ENCODE data around the gene CLIC4.
A peak's percentile ranks its signal among the peaks of the same experiment; 100 is the strongest.

CLIC4 gene

DNA sequence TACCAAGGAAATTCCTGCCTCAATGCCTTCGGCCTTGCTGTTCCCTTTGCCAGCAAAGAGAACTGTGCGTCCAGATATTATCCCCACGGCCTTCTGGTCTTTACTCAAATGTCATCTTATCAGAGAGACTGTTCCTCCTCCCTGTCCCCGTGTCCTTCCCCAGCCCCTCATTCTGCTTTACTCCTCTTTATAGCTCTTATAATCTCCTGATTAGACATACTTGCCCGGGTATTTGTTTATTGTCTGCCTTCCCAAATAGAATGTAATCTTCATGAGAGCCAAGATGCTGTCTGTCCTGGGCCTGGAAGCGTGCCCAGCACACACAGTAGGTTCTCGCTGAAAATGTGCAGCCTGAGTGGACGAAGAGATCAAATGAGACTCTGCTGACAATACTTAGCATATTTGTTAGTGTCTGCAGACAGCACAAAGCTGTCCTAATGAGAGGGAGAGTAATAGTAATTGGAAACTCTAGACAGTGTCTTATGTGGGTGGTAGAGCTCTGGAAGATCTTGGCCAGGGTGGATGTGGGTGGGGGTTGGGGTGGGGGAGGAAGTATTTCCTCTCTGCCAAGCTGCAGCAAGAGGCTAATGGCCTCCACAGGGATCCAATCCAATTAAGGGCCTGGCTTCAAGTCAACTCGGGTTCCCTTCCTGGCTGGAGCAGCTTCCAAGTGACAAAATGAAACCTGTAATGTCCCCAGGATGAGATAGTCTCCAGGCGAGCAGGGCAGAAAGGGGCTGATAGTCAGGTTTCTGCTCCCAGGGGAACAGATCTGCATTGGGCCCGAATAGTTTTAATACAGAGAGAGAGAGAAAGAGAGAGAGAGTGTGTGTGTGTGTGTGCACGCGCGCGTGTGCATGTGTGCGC lies 9.5 kb upstream of the CLIC4 start:
- ChIA-PET POLR2A (no interaction called here), CTCF (interaction anchor here (0.6 to 1.0 kb wide), 2 partner anchors 9 to 38 kb away, joined by 3 read pairs; partner anchors contain the start of gene CLIC4)
- no peaks in the 10 kb centered on the region for H3K36me3 ChIP-seq (ENCODE audit: control insufficient read depth in 4 of 4, insufficient read depth in 4 of 4, low read length in 3 of 4)
- H3K4me3 ChIP-seq (ENCODE audit: control insufficient read depth in 1 of 7, extremely low read depth in 1 of 7, insufficient read depth in 4 of 7, low read depth in 2 of 7, low read length in 6 of 7): no peak overlapping the region
- 88% methylated on average over 14 of the region's 16 CpGs for WGBS (ENCODE audit: insufficient coverage)
- peaks cover 0 to 33% (median 6%) of the 10 kb centered on the region in 4 experiments for H3K4me1 ChIP-seq (ENCODE audit: control extremely low read depth in 1 of 4, control insufficient read depth in 4 of 4, insufficient read depth in 4 of 4, low read length in 3 of 4)
- peak overlapping the region in 1 of 2 experiments; percentile 4 for H3K27ac ChIP-seq (ENCODE audit: insufficient read depth in 1 of 2, low read depth in 1 of 2, low read length in 2 of 2, poor library complexity in 1 of 2, severe bottlenecking in 2 of 2)
- H3K9me3 ChIP-seq (ENCODE audit: control extremely low read depth in 1 of 5, control insufficient read depth in 4 of 5, insufficient read depth in 2 of 5, low read depth in 1 of 5, low read length in 4 of 5): no peaks in the 10 kb centered on the region
- no peak for DNase-seq
- H3K27me3 ChIP-seq (replicated peaks in 2 of 5; ENCODE audit: control insufficient read depth in 4 of 5, insufficient read depth in 5 of 5, low read length in 4 of 5): no peaks in the 10 kb centered on the region

- Histone ChIP-seq H3K27me3 (replicated peaks in 2 of 5; ENCODE audit: control insufficient read depth in 4 of 5, insufficient read depth in 5 of 5, low read length in 4 of 5) (no peaks in the 10 kb centered on the region), H3K27ac (ENCODE audit: insufficient read depth in 1 of 2, low read depth in 1 of 2, low read length in 2 of 2, poor library complexity in 1 of 2, severe bottlenecking in 2 of 2) (no peak overlapping the region), H3K4me3 (ENCODE audit: control insufficient read depth in 1 of 7, extremely low read depth in 1 of 7, insufficient read depth in 4 of 7, low read depth in 2 of 7, low read length in 6 of 7) (no peak overlapping the region), H3K9me3 (ENCODE audit: control extremely low read depth in 1 of 5, control insufficient read depth in 4 of 5, insufficient read depth in 2 of 5, low read depth in 1 of 5, low read length in 4 of 5) (no peaks in the 10 kb centered on the region), H3K4me1 (ENCODE audit: control extremely low read depth in 1 of 4, control insufficient read depth in 4 of 4, insufficient read depth in 4 of 4, low read length in 3 of 4) (peaks cover 0 to 34% (median 9%) of the 10 kb centered on the region in 4 experiments), H3K36me3 (ENCODE audit: control insufficient read depth in 4 of 4, insufficient read depth in 4 of 4, low read length in 3 of 4) (no peaks in the 10 kb centered on the region)
- ChIA-PET CTCF (no interaction called here), POLR2A (no interaction called here)
- WGBS (ENCODE audit: insufficient coverage): 96% methylated on average over 4 of the region's 6 CpGs
- no peak for DNase-seq
Observed at GRCh38 chr1:24737368-24738117, 7.7 kb upstream of the CLIC4 start.

- Histone ChIP-seq H3K4me1 (ENCODE audit: control extremely low read depth in 1 of 4, control insufficient read depth in 4 of 4, insufficient read depth in 4 of 4, low read length in 3 of 4) (peaks cover 0 to 39% (median 9%) of the 10 kb centered on the region in 4 experiments), H3K27ac (ENCODE audit: insufficient read depth in 1 of 2, low read depth in 1 of 2, low read length in 2 of 2, poor library complexity in 1 of 2, severe bottlenecking in 2 of 2) (no peak overlapping the region), H3K9me3 (ENCODE audit: control extremely low read depth in 1 of 5, control insufficient read depth in 4 of 5, insufficient read depth in 2 of 5, low read depth in 1 of 5, low read length in 4 of 5) (no peaks in the 10 kb centered on the region), H3K4me3 (ENCODE audit: control insufficient read depth in 1 of 7, extremely low read depth in 1 of 7, insufficient read depth in 4 of 7, low read depth in 2 of 7, low read length in 6 of 7) (no peak overlapping the region), H3K36me3 (ENCODE audit: control insufficient read depth in 4 of 4, insufficient read depth in 4 of 4, low read length in 3 of 4) (no peaks in the 10 kb centered on the region), H3K27me3 (replicated peaks in 2 of 5; ENCODE audit: control insufficient read depth in 4 of 5, insufficient read depth in 5 of 5, low read length in 4 of 5) (no peaks in the 10 kb centered on the region)
- CTCF ChIA-PET: interaction anchor here (0.7 kb wide), 1 partner anchor 50 kb away, joined by 3 read pairs; no protein-coding TSS in a partner anchor
- no peak for DNase-seq
- 100% methylated on average over 1 of the region's 9 CpGs for WGBS (ENCODE audit: insufficient coverage)
- POLR2A ChIA-PET: no interaction called here
Observed at GRCh38 chr1:24739241-24739640, 6.0 kb upstream of the CLIC4 start.

DNA sequence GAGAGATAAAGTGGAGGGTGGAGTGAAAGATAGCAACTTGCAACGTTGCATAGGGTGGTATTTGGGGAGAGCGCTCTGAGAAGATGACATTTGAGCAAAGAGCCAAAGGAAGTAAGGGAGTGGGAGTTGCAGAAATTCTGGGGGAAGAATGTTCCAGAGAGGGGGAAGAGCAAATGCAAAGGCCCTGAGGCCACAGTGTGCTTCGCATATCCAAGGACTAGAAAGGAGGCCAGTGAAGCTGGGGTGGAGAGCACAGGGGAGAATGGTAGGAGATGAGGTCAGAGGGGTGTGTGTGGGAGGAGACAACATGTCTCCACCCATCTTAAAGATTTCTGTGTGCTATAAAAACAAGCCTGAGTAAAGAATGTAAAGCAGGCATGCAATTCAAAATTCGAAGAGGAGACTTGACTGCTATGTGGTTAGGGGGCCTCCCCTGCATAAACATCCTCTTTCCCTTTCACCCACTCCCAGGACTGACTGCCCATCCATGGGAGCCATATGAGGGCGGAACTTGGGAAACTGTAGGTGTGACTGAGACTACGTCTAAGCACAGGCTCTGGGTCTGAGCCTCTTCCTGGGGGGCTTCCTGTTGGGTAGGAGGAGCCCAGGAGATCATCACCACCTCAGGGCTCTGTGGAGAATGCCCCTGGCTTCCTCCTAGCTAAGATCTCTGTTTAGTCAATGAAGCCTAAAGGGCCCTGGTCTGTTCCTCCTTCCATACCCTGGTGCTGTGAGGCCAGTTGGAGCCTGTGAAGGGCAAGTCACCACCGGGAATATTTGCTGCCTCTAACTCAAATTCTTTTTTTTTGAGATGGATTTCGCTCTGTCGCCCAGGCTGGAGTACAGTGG lies 2.9 kb upstream of the CLIC4 start:
- peaks cover 7 to 32% (median 16%) of the 10 kb centered on the region in 4 experiments for H3K4me1 ChIP-seq (ENCODE audit: control extremely low read depth in 1 of 4, control insufficient read depth in 4 of 4, insufficient read depth in 4 of 4, low read length in 3 of 4)
- ChIA-PET CTCF (interaction anchor here (1.3 kb wide), 1 partner anchor 53 kb away, joined by 4 read pairs; no protein-coding TSS in a partner anchor), POLR2A (no interaction called here)
- no peaks in the 10 kb centered on the region for H3K36me3 ChIP-seq (ENCODE audit: control insufficient read depth in 4 of 4, insufficient read depth in 4 of 4, low read length in 3 of 4)
- no peak overlapping the region for H3K4me3 ChIP-seq (ENCODE audit: control insufficient read depth in 1 of 7, extremely low read depth in 1 of 7, insufficient read depth in 4 of 7, low read depth in 2 of 7, low read length in 6 of 7)
- H3K9me3 ChIP-seq (ENCODE audit: control extremely low read depth in 1 of 5, control insufficient read depth in 4 of 5, insufficient read depth in 2 of 5, low read depth in 1 of 5, low read length in 4 of 5): no peaks in the 10 kb centered on the region
- 93% methylated on average over 5 of the region's 9 CpGs for whole genome bisulfite sequencing (ENCODE audit: insufficient coverage)
- H3K27me3 ChIP-seq (replicated peaks in 2 of 5; ENCODE audit: control insufficient read depth in 4 of 5, insufficient read depth in 5 of 5, low read length in 4 of 5): no peaks in the 10 kb centered on the region
- peak in 2 of 3 donors; percentile 40 to 49 for DNase-seq
- H3K27ac ChIP-seq (ENCODE audit: insufficient read depth in 1 of 2, low read depth in 1 of 2, low read length in 2 of 2, poor library complexity in 1 of 2, severe bottlenecking in 2 of 2): no peak overlapping the region

- WGBS (ENCODE audit: insufficient coverage): 98% methylated on average over 8 of the region's 10 CpGs
- Histone ChIP-seq H3K36me3 (ENCODE audit: control insufficient read depth in 4 of 4, insufficient read depth in 4 of 4, low read length in 3 of 4) (no peaks in the 10 kb centered on the region), H3K27me3 (replicated peaks in 2 of 5; ENCODE audit: control insufficient read depth in 4 of 5, insufficient read depth in 5 of 5, low read length in 4 of 5) (no peaks in the 10 kb centered on the region), H3K9me3 (ENCODE audit: control extremely low read depth in 1 of 5, control insufficient read depth in 4 of 5, insufficient read depth in 2 of 5, low read depth in 1 of 5, low read length in 4 of 5) (no peaks in the 10 kb centered on the region), H3K4me1 (ENCODE audit: control extremely low read depth in 1 of 4, control insufficient read depth in 4 of 4, insufficient read depth in 4 of 4, low read length in 3 of 4) (peaks cover 7 to 43% (median 19%) of the 10 kb centered on the region in 4 experiments), H3K4me3 (ENCODE audit: control insufficient read depth in 1 of 7, extremely low read depth in 1 of 7, insufficient read depth in 4 of 7, low read depth in 2 of 7, low read length in 6 of 7) (no peak overlapping the region), H3K27ac (ENCODE audit: insufficient read depth in 1 of 2, low read depth in 1 of 2, low read length in 2 of 2, poor library complexity in 1 of 2, severe bottlenecking in 2 of 2) (peak overlapping the region in 1 of 2 experiments; percentile 6)
- DNase-seq: peak in 1 of 3 donors; percentile 29
- ChIA-PET CTCF (interaction anchor here (0.6 to 1.8 kb wide), 5 partner anchors 13 to 57 kb away, joined by 3 to 4 read pairs (median 3); no protein-coding TSS in a partner anchor), POLR2A (interaction anchor here (0.6 kb wide), 1 partner anchor 192 kb away, joined by 3 read pairs; no protein-coding TSS in a partner anchor)
Observed at GRCh38 chr1:24743404-24744211, 1.6 kb upstream of the CLIC4 start.
